GM18520 (cell line): ENCODE results near the gene GPC5.

Experiments
- ATAC-seq: cut with Tn5 transposase; IDR thresholded peaks from one replicate; pipeline ENCODE4 v1.9.1; 2021; ENCODE audit not compliant: unreplicated experiment

GPC5 gene

GRCh38 chr13:91586609-91587008, 188.2 kb downstream of the GPC5 start:
- ATAC-seq, result no peak

GRCh38 chr13:91588541-91588940, 190.1 kb downstream of the GPC5 start:
- no peak for ATAC-seq

GRCh38 chr13:91592056-91593014, 193.9 kb downstream of the GPC5 start:
- ATAC-seq, result no peak

- no peak for ATAC-seq
These were observed 195.0 kb downstream of the GPC5 start for GRCh38 chr13:91593456-91593855.

GRCh38 chr13:91594061-91594460, 195.6 kb downstream of the GPC5 start:
- no peak for ATAC-seq

GRCh38 chr13:91595677-91596076, 197.3 kb downstream of the GPC5 start:
- no peak for ATAC-seq

- ATAC-seq, result no peak
These were observed 198.4 kb downstream of the GPC5 start for GRCh38 chr13:91596842-91597241.

GRCh38 chr13:91598655-91599054, 200.2 kb downstream of the GPC5 start:
- ATAC-seq, result no peak

GRCh38 chr13:91601273-91601672, 202.9 kb downstream of the GPC5 start:
- ATAC-seq, result no peak

GRCh38 chr13:91601807-91602206, 203.4 kb downstream of the GPC5 start:
- ATAC-seq, result no peak

GRCh38 chr13:91609353-91609752, 210.9 kb downstream of the GPC5 start:
- no peak for ATAC-seq

GRCh38 chr13:91618315-91618714, 219.9 kb downstream of the GPC5 start:
- no peak for ATAC-seq

- no peak for ATAC-seq
These were observed 222.3 kb downstream of the GPC5 start for GRCh38 chr13:91620670-91621141.

GRCh38 chr13:91621161-91621560, 222.7 kb downstream of the GPC5 start:
- ATAC-seq, result no peak

- ATAC-seq, result no peak
These were observed 223.5 kb downstream of the GPC5 start for GRCh38 chr13:91621963-91622362.

GRCh38 chr13:91622778-91623550, 224.5 kb downstream of the GPC5 start:
- no peak for ATAC-seq

GRCh38 chr13:91627952-91628739, 229.7 kb downstream of the GPC5 start:
- ATAC-seq, result no peak

- no peak for ATAC-seq
These were observed 232.5 kb downstream of the GPC5 start for GRCh38 chr13:91630946-91631345.

GRCh38 chr13:91632086-91632485, 233.7 kb downstream of the GPC5 start:
- no peak for ATAC-seq

- no peak for ATAC-seq
These were observed 240.9 kb downstream of the GPC5 start for GRCh38 chr13:91639330-91639729.

GRCh38 chr13:91643394-91643793, 245.0 kb downstream of the GPC5 start:
- no peak for ATAC-seq
